ENCODE results near the gene PHACTR3.

Gene PHACTR3

DNA sequence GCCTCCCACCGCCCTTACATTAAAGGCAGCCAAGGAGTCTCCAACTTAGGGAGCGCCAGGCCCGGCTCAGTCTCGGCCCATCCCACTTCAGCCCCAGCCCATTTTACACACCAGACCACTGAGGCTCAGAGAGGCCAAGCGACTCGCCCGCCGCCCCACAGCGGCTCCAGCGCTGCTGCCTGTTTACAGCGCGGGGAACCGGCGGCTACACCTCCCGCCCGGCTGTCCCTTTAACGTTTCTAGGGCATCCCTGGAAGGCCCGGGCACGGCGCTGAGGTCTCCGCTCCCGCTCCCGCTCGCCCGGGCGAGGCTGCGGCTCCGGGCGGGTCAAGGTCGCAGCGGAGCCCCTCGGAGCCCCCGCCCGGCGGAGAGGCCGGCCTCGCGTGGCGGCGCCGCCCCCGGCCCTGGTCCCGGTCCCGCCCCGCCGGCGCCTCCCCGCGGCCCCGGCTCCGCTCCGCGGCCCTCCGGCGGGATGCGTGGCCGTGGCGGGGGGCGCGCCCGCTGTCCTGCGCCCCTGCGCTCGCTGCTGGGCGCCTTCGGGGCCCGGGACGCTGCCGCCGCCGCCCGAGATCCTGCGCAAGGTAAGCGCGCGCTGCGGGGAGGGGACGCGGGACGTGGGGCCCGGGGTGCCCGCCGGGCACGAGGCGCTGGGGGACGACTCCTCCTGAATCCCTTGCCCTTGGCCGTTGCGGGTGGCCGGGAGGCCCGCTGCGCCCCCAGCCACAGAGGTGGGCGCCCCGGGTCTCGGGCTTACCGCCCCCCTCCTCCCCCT lies 27.1 kb upstream of the PHACTR3 start:
- TF ChIP-seq TAF1 (IDR thresholded peaks at IDR 0.05; ENCODE audit: low read depth) (no peak), RAD21 (IDR thresholded peaks at IDR 0.05; ENCODE audit: low read depth) (no peak), CEBPB (IDR thresholded peaks at IDR 0.05) (no peak), EP300 (IDR thresholded peaks at IDR 0.05; ENCODE audit: borderline replicate concordance) (no peak), YY1 (IDR thresholded peaks at IDR 0.05; ENCODE audit: low read depth) (no peak), FOXM1 (IDR thresholded peaks at IDR 0.05; ENCODE audit: borderline replicate concordance, low read depth) (no peak), TCF12 (IDR thresholded peaks at IDR 0.05; ENCODE audit: low read depth) (no peak), NFIC (IDR thresholded peaks at IDR 0.05) (no peak), EGR1 (IDR thresholded peaks at IDR 0.05) (no peak)
- TF ChIP-seq, protein P1, sequence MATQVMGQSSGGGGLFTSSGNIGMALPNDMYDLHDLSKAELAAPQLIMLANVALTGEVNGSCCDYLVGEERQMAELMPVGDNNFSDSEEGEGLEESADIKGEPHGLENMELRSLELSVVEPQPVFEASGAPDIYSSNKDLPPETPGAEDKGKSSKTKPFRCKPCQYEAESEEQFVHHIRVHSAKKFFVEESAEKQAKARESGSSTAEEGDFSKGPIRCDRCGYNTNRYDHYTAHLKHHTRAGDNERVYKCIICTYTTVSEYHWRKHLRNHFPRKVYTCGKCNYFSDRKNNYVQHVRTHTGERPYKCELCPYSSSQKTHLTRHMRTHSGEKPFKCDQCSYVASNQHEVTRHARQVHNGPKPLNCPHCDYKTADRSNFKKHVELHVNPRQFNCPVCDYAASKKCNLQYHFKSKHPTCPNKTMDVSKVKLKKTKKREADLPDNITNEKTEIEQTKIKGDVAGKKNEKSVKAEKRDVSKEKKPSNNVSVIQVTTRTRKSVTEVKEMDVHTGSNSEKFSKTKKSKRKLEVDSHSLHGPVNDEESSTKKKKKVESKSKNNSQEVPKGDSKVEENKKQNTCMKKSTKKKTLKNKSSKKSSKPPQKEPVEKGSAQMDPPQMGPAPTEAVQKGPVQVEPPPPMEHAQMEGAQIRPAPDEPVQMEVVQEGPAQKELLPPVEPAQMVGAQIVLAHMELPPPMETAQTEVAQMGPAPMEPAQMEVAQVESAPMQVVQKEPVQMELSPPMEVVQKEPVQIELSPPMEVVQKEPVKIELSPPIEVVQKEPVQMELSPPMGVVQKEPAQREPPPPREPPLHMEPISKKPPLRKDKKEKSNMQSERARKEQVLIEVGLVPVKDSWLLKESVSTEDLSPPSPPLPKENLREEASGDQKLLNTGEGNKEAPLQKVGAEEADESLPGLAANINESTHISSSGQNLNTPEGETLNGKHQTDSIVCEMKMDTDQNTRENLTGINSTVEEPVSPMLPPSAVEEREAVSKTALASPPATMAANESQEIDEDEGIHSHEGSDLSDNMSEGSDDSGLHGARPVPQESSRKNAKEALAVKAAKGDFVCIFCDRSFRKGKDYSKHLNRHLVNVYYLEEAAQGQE (IDR thresholded peaks at IDR 0.05; ENCODE audit: low read depth): no peak
- TF ChIP-seq, protein P2, sequence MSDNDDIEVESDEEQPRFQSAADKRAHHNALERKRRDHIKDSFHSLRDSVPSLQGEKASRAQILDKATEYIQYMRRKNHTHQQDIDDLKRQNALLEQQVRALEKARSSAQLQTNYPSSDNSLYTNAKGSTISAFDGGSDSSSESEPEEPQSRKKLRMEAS (IDR thresholded peaks at IDR 0.05): no peak

DNA sequence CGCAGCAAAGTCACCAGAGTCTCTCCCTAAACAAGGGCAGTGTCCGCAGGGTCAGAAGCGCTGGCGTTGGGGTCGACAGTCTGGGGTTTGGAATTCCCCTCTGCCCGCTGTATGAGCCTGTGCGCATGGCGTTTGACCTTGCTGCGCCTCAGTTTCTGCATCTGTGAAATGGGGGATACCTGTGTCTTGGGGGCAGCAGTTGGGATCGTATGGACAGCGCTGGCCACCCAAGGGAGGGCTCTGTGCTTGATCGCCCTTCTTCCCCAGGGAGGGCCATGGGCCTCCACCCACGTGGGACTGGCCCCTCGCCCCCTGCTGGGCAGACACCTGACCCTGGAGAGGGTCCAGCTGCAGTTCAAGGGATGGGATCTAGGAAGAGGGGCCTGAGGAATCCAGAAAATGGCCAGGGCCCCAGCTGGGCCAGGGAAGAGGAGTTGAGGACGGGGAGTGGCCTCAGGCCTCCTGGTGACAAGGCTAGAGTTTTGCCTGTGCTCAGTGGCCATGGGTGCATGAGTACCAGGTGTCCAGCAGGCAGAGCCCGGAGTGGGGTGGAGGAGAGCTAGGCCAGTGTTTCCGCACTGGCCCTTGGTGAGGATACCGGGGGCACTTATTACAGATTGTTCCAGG lies 26.4 kb upstream of the PHACTR3 start:
- TF ChIP-seq EGR1 (IDR thresholded peaks at IDR 0.05) (no peak), TAF1 (IDR thresholded peaks at IDR 0.05; ENCODE audit: low read depth) (no peak), ZBTB7A (IDR thresholded peaks at IDR 0.05; ENCODE audit: low read depth) (no peak), NFIC (IDR thresholded peaks at IDR 0.05) (no peak)
- TF ChIP-seq, protein P2 (IDR thresholded peaks at IDR 0.05): no peak

DNA sequence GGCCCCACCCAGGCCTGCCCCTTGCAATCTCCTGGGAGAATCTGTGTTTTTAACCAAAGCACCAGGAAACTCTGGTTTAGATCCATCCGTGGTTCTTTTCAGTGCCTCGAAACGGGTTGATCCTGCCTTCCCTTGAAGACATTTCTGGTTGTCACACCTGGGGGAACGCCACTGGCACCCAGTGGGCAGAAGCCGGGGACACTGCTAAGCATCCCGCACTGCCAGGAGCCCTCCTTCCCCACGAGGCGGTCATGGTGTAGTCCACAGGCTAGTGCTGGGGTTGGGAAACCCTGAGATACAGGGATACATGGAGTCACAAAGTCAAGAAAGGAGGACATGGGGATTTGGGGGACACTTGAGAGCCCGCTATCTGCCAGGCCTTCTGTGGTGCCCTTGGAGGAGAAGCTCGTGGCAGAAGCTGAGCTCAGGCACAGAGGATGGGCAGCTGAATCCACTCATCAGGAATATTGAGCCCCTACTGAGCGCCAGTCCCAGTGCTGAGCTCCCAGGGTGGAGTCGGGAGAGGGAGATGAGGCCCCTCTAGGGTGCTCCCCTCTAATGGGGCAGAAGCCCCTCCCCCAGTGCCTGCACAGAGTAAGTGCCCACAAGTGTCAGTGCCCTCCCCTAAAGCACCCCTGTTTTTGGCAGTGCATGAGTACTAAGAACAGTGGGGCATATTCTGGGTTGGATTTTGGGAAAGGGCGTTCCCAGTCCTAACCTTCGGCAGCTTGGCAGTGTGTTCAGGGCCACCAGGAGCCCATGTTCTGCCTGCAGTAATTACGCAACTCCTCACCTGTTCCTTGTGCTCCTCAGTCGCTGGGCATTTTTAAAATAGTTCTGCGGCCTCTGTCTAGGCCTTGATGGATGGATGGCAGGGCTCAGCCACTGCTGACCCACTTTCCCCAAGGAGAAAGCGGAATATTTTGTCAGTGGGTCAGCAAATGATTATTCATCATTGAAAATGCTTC lies 25.6 kb upstream of the PHACTR3 start:
- TF ChIP-seq, protein P3, sequence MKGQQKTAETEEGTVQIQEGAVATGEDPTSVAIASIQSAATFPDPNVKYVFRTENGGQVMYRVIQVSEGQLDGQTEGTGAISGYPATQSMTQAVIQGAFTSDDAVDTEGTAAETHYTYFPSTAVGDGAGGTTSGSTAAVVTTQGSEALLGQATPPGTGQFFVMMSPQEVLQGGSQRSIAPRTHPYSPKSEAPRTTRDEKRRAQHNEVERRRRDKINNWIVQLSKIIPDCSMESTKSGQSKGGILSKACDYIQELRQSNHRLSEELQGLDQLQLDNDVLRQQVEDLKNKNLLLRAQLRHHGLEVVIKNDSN (IDR thresholded peaks at IDR 0.05): no peak
- TF ChIP-seq TEAD4 (IDR thresholded peaks at IDR 0.05) (no peak), NFIC (IDR thresholded peaks at IDR 0.05) (no peak), EP300 (IDR thresholded peaks at IDR 0.05; ENCODE audit: borderline replicate concordance) (no peak), CREB1 (IDR thresholded peaks at IDR 0.05; ENCODE audit: low read depth) (no peak), EGR1 (IDR thresholded peaks at IDR 0.05) (no peak), TAF1 (IDR thresholded peaks at IDR 0.05; ENCODE audit: low read depth) (no peak), TCF12 (IDR thresholded peaks at IDR 0.05; ENCODE audit: low read depth) (no peak), FOXM1 (IDR thresholded peaks at IDR 0.05; ENCODE audit: borderline replicate concordance, low read depth) (no peak), YY1 (IDR thresholded peaks at IDR 0.05; ENCODE audit: low read depth) (no peak), ZBTB7A (IDR thresholded peaks at IDR 0.05; ENCODE audit: low read depth) (no peak)
- TF ChIP-seq, protein P1 (IDR thresholded peaks at IDR 0.05; ENCODE audit: low read depth): no peak

DNA sequence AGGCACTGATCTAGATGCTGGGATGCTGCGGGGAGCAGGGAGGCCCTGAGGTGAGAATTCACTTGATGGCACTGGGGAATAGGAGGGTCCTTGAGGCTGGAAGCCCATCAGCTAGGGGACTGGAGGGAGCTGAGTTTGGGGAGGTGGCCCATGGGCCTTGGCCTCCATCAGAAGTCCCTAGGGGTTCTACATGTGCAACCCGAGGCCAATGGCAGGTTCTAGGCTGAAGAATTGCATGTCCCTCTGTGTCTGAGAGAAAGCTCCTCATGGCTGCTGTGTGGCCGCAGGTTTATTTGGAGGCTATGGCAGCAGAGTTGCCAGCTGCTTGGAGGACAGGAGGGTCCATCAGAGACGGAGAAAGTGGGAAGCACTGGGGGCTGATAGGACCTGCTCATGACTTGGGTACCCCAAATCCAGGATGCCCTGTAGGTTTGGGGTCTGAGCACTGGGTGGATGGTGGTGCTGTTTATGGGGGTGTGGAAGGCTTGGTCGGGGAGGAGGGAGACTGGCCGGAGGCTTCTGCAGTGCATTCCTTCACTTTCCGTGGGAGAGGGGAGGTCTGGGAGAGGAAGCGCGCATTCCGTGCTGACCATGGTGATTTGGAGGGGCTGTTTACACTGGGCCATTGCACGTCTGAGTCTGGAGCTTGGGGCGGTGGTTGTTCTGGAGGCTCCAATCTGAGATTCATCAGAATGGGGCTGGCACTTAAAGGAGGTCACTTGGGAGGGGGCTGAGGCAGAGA lies 24.8 kb upstream of the PHACTR3 start:
- TF ChIP-seq EGR1 (IDR thresholded peaks at IDR 0.05) (no peak), CREB1 (IDR thresholded peaks at IDR 0.05; ENCODE audit: low read depth) (no peak), TCF12 (IDR thresholded peaks at IDR 0.05; ENCODE audit: low read depth) (no peak), FOXM1 (IDR thresholded peaks at IDR 0.05; ENCODE audit: borderline replicate concordance, low read depth) (no peak), TEAD4 (IDR thresholded peaks at IDR 0.05) (no peak), ZBTB7A (IDR thresholded peaks at IDR 0.05; ENCODE audit: low read depth) (no peak), TAF1 (IDR thresholded peaks at IDR 0.05; ENCODE audit: low read depth) (no peak), RAD21 (IDR thresholded peaks at IDR 0.05; ENCODE audit: low read depth) (no peak), NFIC (IDR thresholded peaks at IDR 0.05) (no peak), EP300 (IDR thresholded peaks at IDR 0.05; ENCODE audit: borderline replicate concordance) (no peak)
- TF ChIP-seq, protein P3 (IDR thresholded peaks at IDR 0.05): no peak
- TF ChIP-seq, protein P1 (IDR thresholded peaks at IDR 0.05; ENCODE audit: low read depth): no peak
- TF ChIP-seq, protein P2 (IDR thresholded peaks at IDR 0.05): no peak

All from Ishikawa (cell line).